Medulla oblongata (tissue), 1 donor: ENCODE measurements around the gene EFCAB11.
A peak's percentile ranks its signal among the peaks of the same experiment; 100 is the strongest.

Experiments used
- DNase-seq: peaks from one replicate; pipeline ENCODE4 v3.0.0-alpha.2; 2015; ENCODE audit errors: extremely low spot score

EFCAB11 gene, protein sequence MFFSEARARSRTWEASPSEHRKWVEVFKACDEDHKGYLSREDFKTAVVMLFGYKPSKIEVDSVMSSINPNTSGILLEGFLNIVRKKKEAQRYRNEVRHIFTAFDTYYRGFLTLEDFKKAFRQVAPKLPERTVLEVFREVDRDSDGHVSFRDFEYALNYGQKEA

GRCh38 chr14:89954070-89955021 lies at the start of gene EFCAB11:
Gene EFCAB11, minus strand, starts transcription at chr14:89954730. Its CDS starts 70 bp downstream, at chr14:89954660.
- peak; percentile 99 for DNase-seq

DNA sequence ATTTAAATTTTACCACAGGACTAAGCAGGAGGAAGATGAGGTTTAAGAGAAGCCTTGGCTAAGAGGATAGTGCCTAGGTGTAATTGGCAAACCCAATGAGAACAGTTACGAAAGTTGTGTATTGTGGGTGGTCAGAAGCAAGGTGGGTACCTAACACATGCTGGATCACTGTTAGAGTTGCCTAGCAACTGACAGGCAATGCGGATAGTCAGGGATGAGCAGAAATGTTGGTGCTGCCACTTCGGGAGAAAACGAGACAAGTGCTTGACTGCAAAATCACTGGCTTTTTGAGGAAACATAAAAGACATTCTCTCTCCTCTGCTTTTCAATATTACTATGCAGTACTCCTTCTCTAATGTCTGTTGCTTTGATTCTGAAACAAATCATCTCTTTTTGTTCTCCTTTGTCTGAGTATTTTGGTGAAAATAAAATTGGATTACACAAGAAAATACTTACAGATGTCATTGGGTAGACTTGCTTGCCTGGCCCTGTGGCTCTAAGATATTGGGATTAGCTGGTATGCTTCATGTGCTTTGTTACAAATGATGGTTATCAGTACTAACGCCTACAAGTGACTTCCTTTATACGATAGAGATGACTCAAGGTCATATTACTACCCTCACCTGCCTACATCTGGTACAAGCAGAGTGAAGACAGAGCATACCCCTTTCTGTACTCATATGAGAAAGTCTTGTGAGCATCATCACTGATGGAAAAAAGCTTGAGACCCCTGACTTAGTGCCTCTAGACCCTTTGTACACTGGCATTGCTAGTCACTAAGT lies 49.2 kb upstream of the EFCAB11 start:
- no peak for DNase-seq

- no peak for DNase-seq
Observed at GRCh38 chr14:90000935-90001334, 46.4 kb upstream of the EFCAB11 start.

DNA sequence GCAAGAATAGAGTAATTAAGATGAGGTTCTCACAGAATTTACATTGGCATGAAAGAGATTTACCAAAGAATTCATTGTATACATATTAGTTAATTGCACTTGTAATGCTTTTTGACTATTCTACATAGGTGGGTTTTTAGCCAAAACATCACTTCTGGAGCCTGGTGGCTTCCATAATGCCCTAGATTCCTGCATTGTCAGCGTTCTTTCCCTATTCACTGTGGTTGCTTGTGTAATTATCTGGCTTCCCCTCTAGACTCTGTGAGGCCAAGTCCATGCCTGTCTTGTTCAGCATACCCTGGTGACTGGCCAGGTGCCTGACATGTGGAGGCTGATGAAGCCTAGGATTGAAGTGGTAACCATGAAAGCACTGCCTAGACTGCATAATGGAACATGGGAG lies 42.4 kb upstream of the EFCAB11 start:
- DNase-seq, result no peak

DNA sequence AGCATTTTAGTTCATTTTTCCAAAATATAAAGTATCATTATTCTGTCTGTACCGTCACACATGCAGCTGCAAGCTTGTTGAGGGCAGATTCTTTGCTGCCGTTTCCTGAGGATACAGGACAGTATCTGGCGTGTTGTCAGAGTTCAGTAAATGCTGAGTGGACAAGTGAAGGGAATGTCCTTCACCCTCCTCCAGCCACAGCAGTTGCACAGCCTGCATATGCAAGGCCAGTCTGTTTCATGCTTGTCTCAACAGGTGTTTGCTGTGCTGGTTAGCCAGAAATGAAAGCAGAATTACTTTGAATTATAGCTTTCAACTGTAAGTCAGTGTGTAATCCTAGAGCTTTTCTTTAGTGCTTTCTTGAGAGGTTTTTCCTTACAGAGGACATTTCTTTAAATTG lies 37.7 kb upstream of the EFCAB11 start:
- no peak for DNase-seq

- DNase-seq, result no peak
Observed at GRCh38 chr14:89990623-89991275, 36.2 kb upstream of the EFCAB11 start.

GRCh38 chr14:89990218-89990617 lies 35.7 kb upstream of the EFCAB11 start:
- DNase-seq, result no peak

DNA sequence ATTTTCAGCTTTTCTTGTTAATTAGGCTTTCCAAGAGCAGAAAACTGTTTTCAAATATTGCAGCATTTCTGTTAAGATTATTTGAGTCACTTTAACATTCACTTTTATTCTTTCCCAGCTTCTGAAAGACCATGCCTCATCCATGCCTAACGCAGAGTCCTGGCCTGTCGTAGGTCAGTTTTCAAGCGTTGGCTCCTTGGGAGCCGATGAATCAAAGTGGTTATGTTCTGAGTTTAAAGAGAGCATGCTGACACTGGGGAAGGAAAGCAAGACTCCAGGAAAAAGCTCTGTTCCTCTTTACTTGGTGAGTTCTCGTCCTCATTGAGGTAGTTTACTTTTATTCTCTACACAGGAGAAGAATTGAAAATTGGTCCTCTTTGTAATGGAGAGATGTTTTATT lies 34.3 kb upstream of the EFCAB11 start:
- DNase-seq, result no peak

DNA sequence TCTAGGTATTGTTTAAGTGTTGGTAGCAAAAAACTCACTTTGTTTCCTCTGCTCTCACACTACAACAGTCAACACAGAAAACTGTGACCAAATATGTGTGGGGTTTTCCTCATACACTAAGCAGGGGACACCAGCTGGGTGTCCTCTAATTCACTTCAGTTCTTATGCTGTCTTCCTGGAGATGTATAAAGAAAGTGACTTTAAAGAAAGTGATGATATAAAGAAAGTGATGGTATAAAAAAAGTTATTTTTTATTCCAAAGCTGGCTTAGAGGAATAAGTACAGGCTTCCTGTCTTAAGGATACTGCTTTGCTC lies 32.6 kb upstream of the EFCAB11 start:
- no peak for DNase-seq

GRCh38 chr14:89986462-89987160 lies 32.1 kb upstream of the EFCAB11 start:
- no peak for DNase-seq

DNA sequence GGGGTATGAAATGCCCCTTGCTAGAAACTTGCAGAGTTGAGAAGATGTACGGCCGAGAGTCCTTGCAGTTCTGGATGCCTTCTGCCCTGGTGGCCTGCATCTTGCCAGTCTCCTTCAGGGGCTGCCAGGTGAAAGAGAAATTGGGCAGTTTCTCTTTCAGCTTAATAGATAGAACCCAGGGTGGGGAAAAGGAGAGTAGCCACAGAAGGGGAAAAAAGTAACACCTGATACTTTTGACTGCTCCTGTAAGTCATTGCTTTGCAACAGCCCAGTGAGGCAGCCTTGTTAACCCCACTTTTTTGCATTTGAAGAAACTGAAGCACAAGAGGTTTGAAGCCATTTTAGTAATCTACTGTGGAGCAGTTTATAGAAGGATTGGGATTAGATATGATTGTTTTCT lies 28.8 kb upstream of the EFCAB11 start:
- DNase-seq, result no peak

DNA sequence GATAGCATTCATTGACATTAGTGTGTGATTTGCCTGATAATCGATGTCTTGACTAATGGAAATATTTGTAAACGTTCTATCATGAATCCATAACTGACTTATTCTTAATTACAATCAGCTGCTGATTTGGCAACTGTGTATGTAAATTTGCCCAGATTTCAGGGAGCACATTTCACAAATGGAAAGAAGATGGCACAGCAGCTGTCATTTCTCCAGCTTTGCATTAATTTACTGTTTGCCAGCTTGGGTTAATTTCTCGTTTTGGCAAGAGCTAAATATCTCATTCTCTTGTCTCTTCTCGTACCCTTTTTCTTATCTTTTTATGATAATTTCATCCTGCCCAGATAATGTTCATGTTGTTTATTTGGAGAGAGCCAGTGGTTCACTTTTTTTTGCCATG lies 24.1 kb upstream of the EFCAB11 start:
- no peak for DNase-seq

- DNase-seq, result peak; percentile 89
Observed at GRCh38 chr14:89977668-89978067, 23.1 kb upstream of the EFCAB11 start.

GRCh38 chr14:89973234-89973823 lies 18.8 kb upstream of the EFCAB11 start:
- DNase-seq, result peak; percentile 87

- DNase-seq, result no peak
Observed at GRCh38 chr14:89965839-89966238, 11.3 kb upstream of the EFCAB11 start.

DNA sequence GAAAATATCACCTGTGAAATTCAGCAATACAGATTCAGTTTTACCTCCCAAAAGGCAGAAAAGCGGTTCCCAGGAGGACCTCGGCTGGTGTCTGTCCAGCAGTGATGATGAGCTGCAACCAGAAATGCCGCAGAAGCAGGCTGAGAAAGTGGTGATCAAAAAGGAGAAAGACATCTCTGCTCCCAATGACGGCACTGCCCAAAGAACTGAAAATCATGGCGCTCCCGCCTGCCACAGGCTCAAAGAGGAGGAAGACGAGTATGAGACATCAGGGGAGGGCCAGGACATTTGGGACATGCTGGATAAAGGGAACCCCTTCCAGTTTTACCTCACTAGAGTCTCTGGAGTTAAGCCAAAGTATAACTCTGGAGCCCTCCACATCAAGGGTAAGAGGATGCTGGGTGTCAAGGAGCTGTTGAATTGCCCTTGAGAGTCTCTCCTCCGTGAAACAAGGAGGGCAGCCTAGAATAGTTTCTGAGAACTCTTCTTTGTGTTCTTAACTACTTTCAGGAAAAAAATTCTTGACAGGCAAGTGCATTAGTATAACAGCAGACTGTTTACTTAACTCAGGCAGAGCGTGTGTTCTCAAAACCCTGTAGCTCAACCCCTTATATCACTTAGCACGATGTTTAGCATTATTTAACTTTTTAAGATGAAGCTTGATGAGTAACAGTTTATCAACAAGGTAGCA lies 8.9 kb upstream of the EFCAB11 start:
- DNase-seq, result no peak

GRCh38 chr14:89960914-89961313 lies 6.4 kb upstream of the EFCAB11 start:
- no peak for DNase-seq

GRCh38 chr14:89959853-89960445 lies 5.4 kb upstream of the EFCAB11 start:
- no peak for DNase-seq

DNA sequence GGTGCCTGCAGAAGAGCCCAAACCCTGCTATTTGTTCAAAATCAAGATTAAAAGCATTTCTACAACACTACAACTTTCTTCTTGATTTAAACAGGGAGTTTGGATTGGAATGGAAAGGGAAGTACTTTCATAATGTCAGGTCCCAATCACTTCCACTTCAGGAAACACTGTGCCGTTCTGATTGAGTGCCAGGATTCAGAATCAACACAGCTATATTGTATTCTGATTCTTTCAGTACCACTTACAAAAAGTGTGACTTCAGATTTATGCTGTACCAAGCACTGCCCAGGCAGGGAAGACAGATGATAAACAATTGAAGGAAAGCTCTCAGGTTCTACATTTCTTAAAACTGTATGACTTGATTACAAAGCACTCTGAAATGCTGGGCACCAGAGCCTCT lies 4.4 kb upstream of the EFCAB11 start:
- DNase-seq, result peak; percentile 28

- peak; percentile 24 for DNase-seq
Observed at GRCh38 chr14:89957791-89958190, 3.3 kb upstream of the EFCAB11 start.
